ENCODE data around the gene AFAP1L1. TPM values are rescaled to one million over a fixed set of nuclear protein-coding genes. Genes with fewer than 3 reads are reported as not detected.

The AFAP1L1 gene
- total and polyA plus RNA-seq, 10 of the 15 experiments (the other 5 are each of a cell fraction or from before 2014, with no cell fraction given): 0.11 TPM; not detected in 9

GRCh38 chr5:149349382-149349781 lies 77.7 kb downstream of the AFAP1L1 start:
- RAD21 ChIA-PET (ENCODE audit: unreplicated experiment): no interaction called here
- Histone ChIP-seq H3K4me3 (no peak overlapping the region), H4K20me1 (ENCODE audit: control insufficient read depth, insufficient read depth) (no peaks in the 10 kb centered on the region), H3K9ac (ENCODE audit: control insufficient read depth, insufficient read depth, low read length) (no peak overlapping the region), H3K4me2 (ENCODE audit: control insufficient read depth, insufficient read depth) (no peak overlapping the region), H2AFZ (ENCODE audit: control insufficient read depth, low read depth, low read length) (no peak overlapping the region), H3K9me3 (replicated peaks; ENCODE audit: control insufficient read depth, insufficient read depth, low read length) (no peaks in the 10 kb centered on the region), H3K4me1 (ENCODE audit: control insufficient read depth, insufficient read depth, low read length) (no peaks in the 10 kb centered on the region), H3K27ac (ENCODE audit: control insufficient read depth, insufficient read depth) (no peak overlapping the region), H3K79me2 (ENCODE audit: control insufficient read depth, insufficient read depth, low read length) (peaks cover 23% of the 10 kb centered on the region), H3K27me3 (replicated peaks in 1 of 2; ENCODE audit: control insufficient read depth in 2 of 2, insufficient read depth in 2 of 2, low read length in 1 of 2) (no peaks in the 10 kb centered on the region), H3K36me3 (ENCODE audit: control insufficient read depth in 2 of 2, insufficient read depth in 2 of 2, low read length in 1 of 2) (peaks cover 2 to 33% of the 10 kb centered on the region in 2 experiments)
- in situ Hi-C loops (cut with MboI): no loop called here
- POLR2A ChIA-PET: interaction anchor here (0.9 kb wide), 1 partner anchor 8 kb away, joined by 5 read pairs; the partner anchor contains the start of gene PCYOX1L
- BruUV-seq (replicated peaks): no TSS peak
- intact Hi-C loops (cut with micrococcal nuclease; ENCODE audit: unreplicated experiment): loop anchor here (10.0 kb wide), 1 partner anchor 545 kb away; no protein-coding TSS in a partner anchor
- no peak for FAIRE-seq
- no peak for ATAC-seq
- 95% methylated on average over 4 of the region's 4 CpGs for WGBS (ENCODE audit: insufficient coverage, insufficient replicate concordance, low lambda C conversion rate, missing lambda C conversion rate)
- CTCF ChIA-PET: interaction anchor here (1.3 kb wide), 2 partner anchors 8 to 19 kb away, joined by 4 read pairs; partner anchors contain the start of gene PCYOX1L
- SMC1A ChIA-PET (ENCODE audit: uncharacterized antibody, unreplicated experiment): interaction anchor here (1.3 kb wide), 1 partner anchor 32 kb away, joined by 3 read pairs; no protein-coding TSS in a partner anchor
- TF ChIP-seq ZNF274 (IDR thresholded peaks at IDR 0.05; ENCODE audit: insufficient read depth, insufficient read length): no peak
- TF ChIP-seq RELA (IDR thresholded peaks at IDR 0.05; ENCODE audit: borderline replicate concordance, partially characterized antibody): no peak
- TF ChIP-seq TCF12 (IDR thresholded peaks at IDR 0.05; ENCODE audit: low read depth, low read length): no peak
- no peak for DNase-seq (ENCODE audit: low read depth, low spot score)

DNA sequence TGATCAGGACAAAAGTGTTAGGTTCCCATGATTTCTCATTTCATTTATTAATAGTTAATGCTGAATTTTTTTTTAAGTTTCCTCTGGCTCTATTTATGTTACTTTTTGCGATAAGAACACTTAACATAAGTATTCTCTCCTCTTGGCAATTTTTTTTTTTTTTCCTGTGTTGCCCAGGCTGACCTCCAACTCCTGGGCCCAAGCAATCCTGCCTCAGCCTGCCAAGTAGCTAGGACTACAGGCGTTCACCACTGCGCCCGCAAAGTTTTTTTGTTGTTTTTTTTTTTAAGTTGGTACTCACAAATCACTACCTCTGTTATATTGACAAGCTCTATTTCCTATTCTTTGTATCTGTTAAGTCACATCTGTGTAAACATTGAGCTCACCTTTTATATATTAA lies 80.5 kb downstream of the AFAP1L1 start:
- POLR2A ChIA-PET: no interaction called here
- H4K20me1 ChIP-seq (ENCODE audit: control insufficient read depth, insufficient read depth): no peaks in the 10 kb centered on the region
- TF ChIP-seq HDGF (IDR thresholded peaks at IDR 0.05): no peak

More for the DNA sequence above, 80.5 kb downstream of the AFAP1L1 start:
- WGBS (ENCODE audit: insufficient coverage, insufficient replicate concordance, low lambda C conversion rate, missing lambda C conversion rate): 100% methylated on average over 4 of the region's 4 CpGs
- in situ Hi-C loops (cut with MboI) (no loop called here), intact Hi-C loops (cut with micrococcal nuclease; ENCODE audit: unreplicated experiment) (no loop called here)
- ChIA-PET RAD21 (ENCODE audit: unreplicated experiment) (no interaction called here), SMC1A (ENCODE audit: uncharacterized antibody, unreplicated experiment) (interaction anchor here (1.2 to 1.8 kb wide), 2 partner anchors 10 to 19 kb away, joined by 3 to 4 read pairs; no protein-coding TSS in a partner anchor), CTCF (interaction anchor here (0.6 to 7.5 kb wide), 5 partner anchors 9 to 1143 kb away, joined by 3 to 81 read pairs (median 3); no protein-coding TSS in a partner anchor)
- Histone ChIP-seq H3K9me3 (replicated peaks; ENCODE audit: control insufficient read depth, insufficient read depth, low read length) (no peaks in the 10 kb centered on the region), H3K4me3 (no peak overlapping the region), H3K9ac (ENCODE audit: control insufficient read depth, insufficient read depth, low read length) (no peak overlapping the region), H3K27me3 (replicated peaks in 1 of 2; ENCODE audit: control insufficient read depth in 2 of 2, insufficient read depth in 2 of 2, low read length in 1 of 2) (no peaks in the 10 kb centered on the region), H2AFZ (ENCODE audit: control insufficient read depth, low read depth, low read length) (no peak overlapping the region), H3K4me1 (ENCODE audit: control insufficient read depth, insufficient read depth, low read length) (peaks cover 3% of the 10 kb centered on the region; the same call in 1 of the 2 replicates), H3K4me2 (ENCODE audit: control insufficient read depth, insufficient read depth) (no peak overlapping the region), H3K79me2 (ENCODE audit: control insufficient read depth, insufficient read depth, low read length) (peaks cover 8% of the 10 kb centered on the region), H3K36me3 (ENCODE audit: control insufficient read depth in 2 of 2, insufficient read depth in 2 of 2, low read length in 1 of 2) (peaks cover 2 to 33% of the 10 kb centered on the region in 2 experiments), H3K27ac (ENCODE audit: control insufficient read depth, insufficient read depth) (no peak overlapping the region)
- no peak for FAIRE-seq
- no peak for DNase-seq (ENCODE audit: low read depth, low spot score)
- BruUV-seq (replicated peaks): no TSS peak
- ATAC-seq: no peak

Measured in GM12878 (cell line).